ENCODE measurements around the gene MRPL34. TPM values are rescaled to one million over a fixed set of nuclear protein-coding genes. Genes with fewer than 3 reads are reported as not detected.

MRPL34 gene
- total RNA-seq, 1 experiment from 2014 or later, result 87.7 TPM

Other genes starting within 250 kb of the MRPL34 start
- 18.2 TPM for gene HAUS8, start 230.4 kb upstream of the MRPL34 start, total RNA-seq (2021; ENCODE audit: unreplicated experiment)
- 79.4 TPM for gene MYO9B, start 230.1 kb upstream of the MRPL34 start, total RNA-seq (2021; ENCODE audit: unreplicated experiment)
- 26.2 TPM for gene USE1, start 90.5 kb upstream of the MRPL34 start, total RNA-seq (2021; ENCODE audit: unreplicated experiment)
- gene OCEL1, start 79.6 kb upstream of the MRPL34 start, total RNA-seq (2021; ENCODE audit: unreplicated experiment), result 37.1 TPM
- gene NR2F6, start 60.0 kb upstream of the MRPL34 start, total RNA-seq (2021; ENCODE audit: unreplicated experiment), result 173 TPM
- gene USHBP1, start 41.1 kb upstream of the MRPL34 start, total RNA-seq (2021; ENCODE audit: unreplicated experiment), result not detected
- gene BABAM1, start 38.4 kb upstream of the MRPL34 start, total RNA-seq (2021; ENCODE audit: unreplicated experiment), result 79.5 TPM
- 1.1 TPM for gene ANKLE1, start 24.0 kb upstream of the MRPL34 start, total RNA-seq (2021; ENCODE audit: unreplicated experiment)
- gene ABHD8, start 2.4 kb upstream of the MRPL34 start, total RNA-seq (2021; ENCODE audit: unreplicated experiment), result 19.6 TPM
- 56.0 TPM for gene DDA1, start 3.7 kb downstream of the MRPL34 start, total RNA-seq (2021; ENCODE audit: unreplicated experiment)
- 13.5 TPM for gene ANO8, start 29.0 kb downstream of the MRPL34 start, total RNA-seq (2021; ENCODE audit: unreplicated experiment)
- gene GTPBP3, start 31.7 kb downstream of the MRPL34 start, total RNA-seq (2021; ENCODE audit: unreplicated experiment), result 35.3 TPM
- 0.08 TPM for gene PLVAP, start 71.5 kb downstream of the MRPL34 start, total RNA-seq (2021; ENCODE audit: unreplicated experiment)
- 0.51 TPM for gene CCDC194, start 88.3 kb downstream of the MRPL34 start, total RNA-seq (2021; ENCODE audit: unreplicated experiment)
- gene BST2, start 99.8 kb downstream of the MRPL34 start, total RNA-seq (2021; ENCODE audit: unreplicated experiment), result 11.8 TPM
- 42.1 TPM for gene MVB12A, start 114.2 kb downstream of the MRPL34 start, total RNA-seq (2021; ENCODE audit: unreplicated experiment)
- 0.39 TPM for gene TMEM221, start 142.8 kb downstream of the MRPL34 start, total RNA-seq (2021; ENCODE audit: unreplicated experiment)
- not detected for gene NXNL1, start 155.1 kb downstream of the MRPL34 start, total RNA-seq (2021; ENCODE audit: unreplicated experiment)
- gene SLC27A1, start 164.7 kb downstream of the MRPL34 start, total RNA-seq (2021; ENCODE audit: unreplicated experiment), result 5.4 TPM
- gene PGLS, start 205.8 kb downstream of the MRPL34 start, total RNA-seq (2021; ENCODE audit: unreplicated experiment), result 58.2 TPM
- 97.2 TPM for gene COLGALT1, start 249.8 kb downstream of the MRPL34 start, total RNA-seq (2021; ENCODE audit: unreplicated experiment)